Transverse colon (tissue), 3 donors: ENCODE results near the gene PIM3.

Experiments
- EP300 ChIP-seq: sonication (generic); formaldehyde crosslinking; IDR thresholded peaks from one replicate; pipeline ENCODE4 v1.6.1; 2017; ENCODE audit warnings: antibody characterized with exemption, low read depth
- POLR2A ChIP-seq: fragments of 450-650 bp; IDR thresholded peaks from one replicate; pipeline ENCODE4 v1.6.1; 2016; ENCODE audit warnings: antibody characterized with exemption, mild to moderate bottlenecking, moderate library complexity
- TF ChIP-seq, protein P1 (sequence below), 5 experiments: fragments of 200-600 bp in 3 of 5; fragments of 450-650 bp in 2 of 5; sonication (generic) in 3 of 5; IDR thresholded peaks; 1 replicate in 2 of 5; 2 replicates in 3 of 5; pipeline ENCODE4 v1.5.1; 2016 to 2017; ENCODE audit warnings: antibody characterized with exemption in 5 of 5, inconsistent platforms in 3 of 5, mild to moderate bottlenecking in 2 of 5, moderate library complexity in 1 of 5

DNA sequence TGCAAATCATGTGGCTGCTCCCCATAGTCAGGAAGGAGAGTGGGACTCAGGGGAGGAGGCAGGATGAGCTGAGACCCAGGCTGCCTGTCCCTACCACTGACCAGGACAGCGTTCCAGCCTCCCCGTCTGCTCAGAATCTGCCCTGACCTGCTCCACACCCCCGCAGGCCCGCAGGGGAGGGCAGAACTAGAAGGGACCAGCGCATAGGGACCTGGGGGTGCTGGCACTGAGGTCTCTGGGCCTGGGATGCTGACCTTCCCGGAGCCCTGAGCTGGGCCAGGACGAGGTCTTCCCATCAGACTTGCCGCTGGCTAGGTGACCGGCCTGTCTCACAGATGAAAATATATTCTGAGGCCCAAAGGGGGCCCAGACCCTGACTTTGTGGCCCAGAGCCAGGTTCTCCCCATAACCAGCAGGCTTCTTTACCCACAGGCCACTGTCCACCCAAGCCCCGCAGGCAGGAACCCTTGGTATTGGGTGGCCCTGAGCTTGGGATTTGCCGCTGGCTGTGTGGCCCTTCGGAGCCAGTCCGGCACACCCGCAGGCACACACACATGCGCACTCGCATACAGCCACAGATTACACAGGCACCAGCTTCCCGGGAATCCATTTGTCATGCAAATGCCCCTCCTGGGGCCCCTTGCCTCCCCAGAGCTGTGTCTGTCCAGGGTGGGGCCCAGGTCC is 13.8 kb upstream of the PIM3 start:
- TF ChIP-seq, protein P1, sequence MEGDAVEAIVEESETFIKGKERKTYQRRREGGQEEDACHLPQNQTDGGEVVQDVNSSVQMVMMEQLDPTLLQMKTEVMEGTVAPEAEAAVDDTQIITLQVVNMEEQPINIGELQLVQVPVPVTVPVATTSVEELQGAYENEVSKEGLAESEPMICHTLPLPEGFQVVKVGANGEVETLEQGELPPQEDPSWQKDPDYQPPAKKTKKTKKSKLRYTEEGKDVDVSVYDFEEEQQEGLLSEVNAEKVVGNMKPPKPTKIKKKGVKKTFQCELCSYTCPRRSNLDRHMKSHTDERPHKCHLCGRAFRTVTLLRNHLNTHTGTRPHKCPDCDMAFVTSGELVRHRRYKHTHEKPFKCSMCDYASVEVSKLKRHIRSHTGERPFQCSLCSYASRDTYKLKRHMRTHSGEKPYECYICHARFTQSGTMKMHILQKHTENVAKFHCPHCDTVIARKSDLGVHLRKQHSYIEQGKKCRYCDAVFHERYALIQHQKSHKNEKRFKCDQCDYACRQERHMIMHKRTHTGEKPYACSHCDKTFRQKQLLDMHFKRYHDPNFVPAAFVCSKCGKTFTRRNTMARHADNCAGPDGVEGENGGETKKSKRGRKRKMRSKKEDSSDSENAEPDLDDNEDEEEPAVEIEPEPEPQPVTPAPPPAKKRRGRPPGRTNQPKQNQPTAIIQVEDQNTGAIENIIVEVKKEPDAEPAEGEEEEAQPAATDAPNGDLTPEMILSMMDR (IDR thresholded peaks at IDR 0.05) = no peak
- no peak for TF ChIP-seq POLR2A
- no peak for TF ChIP-seq EP300
